GM19372 (cell line): ENCODE results near the gene TCHHL1.
"Not testable (repeated sequence)": the region's sequence is repeated elsewhere in the genome, so short reads cannot be mapped to it uniquely, and the experiment has no call there.

Experiments
- ATAC-seq: cut with Tn5 transposase; IDR thresholded peaks from one replicate; pipeline ENCODE4 v1.9.1; 2021; ENCODE audit warnings: mild to moderate bottlenecking, low read depth, moderate library complexity; ENCODE audit not compliant: unreplicated experiment

The TCHHL1 gene

GRCh38 chr1:152096931-152097330 is 8.1 kb upstream of the TCHHL1 start:
- no peak for ATAC-seq

GRCh38 chr1:152086760-152087159 is 2.1 kb downstream of the TCHHL1 start:
- no peak for ATAC-seq

DNA sequence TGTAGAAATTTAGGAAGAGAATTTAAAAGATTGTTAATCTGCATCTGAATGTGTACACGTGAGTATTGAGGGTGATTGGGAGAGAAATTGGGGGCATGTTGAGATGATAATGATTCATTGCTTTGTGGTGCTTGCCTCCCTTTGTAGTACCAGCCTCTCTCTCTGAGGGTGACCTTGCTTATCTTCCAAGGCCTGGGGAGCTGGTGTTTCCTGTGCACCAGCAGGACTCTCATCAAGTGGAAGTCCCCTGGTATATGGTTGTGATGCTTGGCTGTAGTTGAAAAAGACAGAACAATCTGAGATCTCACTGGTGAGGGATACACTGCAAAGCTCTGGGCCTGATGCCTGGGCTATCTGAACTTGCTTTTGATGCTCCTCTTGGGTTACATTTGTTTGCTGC is 4.0 kb downstream of the TCHHL1 start:
- no peak for ATAC-seq

DNA sequence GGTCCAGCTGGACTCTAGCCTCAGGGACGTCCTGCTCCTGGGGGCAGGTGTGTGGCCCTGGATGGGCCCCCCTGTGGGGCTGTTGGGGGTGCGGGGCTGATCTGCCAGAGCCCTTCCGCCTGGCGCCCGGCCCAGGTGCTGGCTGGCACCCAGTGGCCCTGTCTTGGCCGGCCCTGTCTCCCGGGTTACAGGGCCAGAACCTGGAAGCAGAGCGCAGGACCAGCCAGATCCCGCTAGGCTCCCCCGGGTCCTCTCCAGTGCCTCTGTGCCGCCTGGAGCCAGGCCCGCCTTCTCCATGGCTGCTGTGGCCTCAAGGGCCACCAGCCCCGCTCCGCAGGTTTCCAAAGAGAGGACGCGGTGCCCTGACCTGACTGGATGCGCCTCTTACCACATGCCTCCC is 7.8 kb downstream of the TCHHL1 start:
- not testable (repeated sequence) for ATAC-seq

- ATAC-seq = not testable (repeated sequence)
Observed at GRCh38 chr1:152080494-152080893, 8.4 kb downstream of the TCHHL1 start.

DNA sequence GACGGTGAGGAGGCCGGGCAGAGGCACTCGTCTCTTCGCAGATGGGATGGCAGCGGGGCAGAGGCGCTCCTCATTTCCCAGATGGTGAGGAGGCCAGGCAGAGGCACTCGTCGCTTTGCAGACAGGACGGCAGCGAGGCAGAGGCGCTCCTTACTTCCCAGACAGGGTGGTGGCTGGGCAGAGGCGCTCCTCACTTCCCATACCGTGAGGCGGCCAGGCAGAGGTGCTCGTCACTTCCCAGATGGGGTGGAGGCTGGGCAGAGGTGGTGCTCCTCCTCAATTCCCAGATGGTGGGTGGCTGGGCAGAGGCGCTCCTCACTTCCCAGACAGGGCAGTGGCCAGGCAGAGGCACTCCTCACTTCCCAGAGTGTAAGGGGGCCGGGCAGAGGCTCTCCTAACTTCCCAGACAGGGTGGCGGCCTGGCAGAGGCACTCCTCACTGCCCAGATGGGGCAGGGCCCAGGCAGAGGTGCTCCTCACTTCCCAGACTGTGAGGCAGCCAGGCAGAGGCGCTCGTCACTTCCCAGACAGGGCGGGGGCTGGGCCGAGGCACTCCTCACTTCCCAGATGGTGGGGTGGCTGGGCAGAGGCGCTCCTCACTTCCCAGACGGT is 9.9 kb downstream of the TCHHL1 start:
- no peak for ATAC-seq

GRCh38 chr1:152072311-152072710 is 16.6 kb downstream of the TCHHL1 start:
- ATAC-seq = no peak

DNA sequence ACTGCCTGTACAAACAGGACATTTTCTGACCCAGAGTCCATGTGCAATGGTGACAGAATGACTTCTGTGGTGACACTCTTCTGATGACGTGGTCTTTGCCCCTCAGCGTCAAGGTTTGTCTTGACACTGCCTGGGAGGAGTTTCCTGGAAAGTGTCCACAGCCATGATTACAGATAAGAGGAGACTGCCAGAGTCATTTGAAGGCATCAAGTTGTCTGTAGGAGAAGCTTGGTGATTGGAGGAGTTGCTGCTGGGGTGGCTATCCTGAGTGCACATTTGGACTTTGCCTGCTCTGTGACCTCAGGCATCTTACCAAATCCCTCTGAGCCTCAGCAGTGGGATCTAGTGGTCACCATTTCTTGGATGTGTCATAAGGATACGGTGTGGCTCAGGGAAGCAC is 17.7 kb downstream of the TCHHL1 start:
- no peak for ATAC-seq

DNA sequence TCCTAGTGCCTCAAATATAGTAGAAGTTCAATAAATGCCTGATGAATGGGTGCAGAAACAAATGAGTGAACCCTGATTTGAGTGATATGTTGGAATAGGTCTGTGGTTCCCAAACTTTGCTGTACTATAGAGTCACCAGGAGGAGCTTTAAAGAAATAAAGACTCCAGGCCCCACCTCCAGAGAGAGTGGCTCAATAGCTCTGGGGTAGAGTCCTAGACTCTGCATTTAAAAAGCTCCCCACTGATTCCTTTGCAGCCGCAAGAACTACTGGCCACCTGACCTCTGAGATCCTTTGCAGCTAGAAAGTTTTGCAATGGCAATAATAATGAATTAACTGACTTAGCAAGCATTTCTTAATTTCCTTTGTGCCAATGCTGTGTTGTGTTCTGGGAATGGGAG is 20.9 kb downstream of the TCHHL1 start:
- ATAC-seq = no peak

DNA sequence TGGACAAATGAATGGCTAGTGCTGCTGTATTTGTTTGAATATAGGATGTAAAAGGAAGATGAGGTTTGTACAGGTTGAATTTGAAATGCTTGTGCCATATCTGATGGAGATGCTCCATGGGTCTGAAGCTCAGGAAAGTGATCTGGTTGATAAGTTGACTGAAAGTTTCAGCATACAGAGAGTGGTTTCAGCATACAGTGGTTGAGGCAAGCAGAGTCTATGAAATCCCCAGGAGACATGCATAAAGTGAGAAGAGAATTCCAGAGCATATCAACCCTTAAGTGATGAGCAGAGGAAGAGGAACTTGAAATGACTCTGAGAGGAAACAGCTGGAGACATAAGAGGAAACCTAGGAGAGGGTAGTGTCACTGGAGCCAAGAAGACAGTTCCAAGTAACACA is 21.7 kb downstream of the TCHHL1 start:
- ATAC-seq = no peak

- ATAC-seq = no peak
Observed at GRCh38 chr1:152061952-152062351, 26.9 kb downstream of the TCHHL1 start.

- no peak for ATAC-seq
Observed at GRCh38 chr1:152053375-152053774, 35.5 kb downstream of the TCHHL1 start.

- ATAC-seq = no peak
Observed at GRCh38 chr1:152052606-152053005, 36.3 kb downstream of the TCHHL1 start.

GRCh38 chr1:152050886-152051675 is 37.8 kb downstream of the TCHHL1 start:
- ATAC-seq = no peak

DNA sequence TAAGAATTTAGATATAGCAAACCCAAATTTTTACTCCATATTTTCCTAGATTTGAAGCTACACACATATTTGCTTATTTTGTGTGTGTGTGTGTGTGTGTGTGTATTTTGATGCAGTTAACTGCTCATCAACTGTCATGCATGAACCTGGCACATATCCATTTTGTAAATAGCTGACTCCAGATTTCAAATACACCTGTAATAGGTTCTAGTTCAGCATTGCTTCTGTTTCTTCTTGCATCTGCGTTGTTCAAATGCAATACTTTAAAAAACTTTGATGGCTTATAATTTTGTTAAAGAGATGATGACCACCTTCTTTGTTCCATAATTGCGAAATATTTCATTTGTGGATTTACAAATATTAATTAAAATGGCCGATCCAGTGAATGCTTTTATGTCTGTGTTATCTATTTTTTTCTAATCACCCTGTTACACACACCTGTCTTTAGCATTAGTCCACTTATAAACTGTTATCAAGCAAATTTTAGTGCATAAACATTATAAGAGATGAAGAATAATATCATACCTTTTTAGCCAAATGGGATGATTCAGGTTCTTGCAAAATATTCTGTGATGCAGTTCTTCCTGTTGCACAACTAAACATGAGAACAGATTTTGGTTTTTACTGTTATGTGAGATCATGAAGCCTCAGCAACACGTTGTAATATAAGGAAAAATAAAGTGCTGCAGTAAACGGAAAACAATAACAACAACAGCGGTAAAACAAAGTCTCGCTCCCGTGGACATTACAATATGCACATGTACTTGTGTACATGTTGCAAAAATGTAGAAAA is 39.4 kb downstream of the TCHHL1 start:
- no peak for ATAC-seq

- ATAC-seq = no peak
Observed at GRCh38 chr1:152048416-152049009, 40.4 kb downstream of the TCHHL1 start.

DNA sequence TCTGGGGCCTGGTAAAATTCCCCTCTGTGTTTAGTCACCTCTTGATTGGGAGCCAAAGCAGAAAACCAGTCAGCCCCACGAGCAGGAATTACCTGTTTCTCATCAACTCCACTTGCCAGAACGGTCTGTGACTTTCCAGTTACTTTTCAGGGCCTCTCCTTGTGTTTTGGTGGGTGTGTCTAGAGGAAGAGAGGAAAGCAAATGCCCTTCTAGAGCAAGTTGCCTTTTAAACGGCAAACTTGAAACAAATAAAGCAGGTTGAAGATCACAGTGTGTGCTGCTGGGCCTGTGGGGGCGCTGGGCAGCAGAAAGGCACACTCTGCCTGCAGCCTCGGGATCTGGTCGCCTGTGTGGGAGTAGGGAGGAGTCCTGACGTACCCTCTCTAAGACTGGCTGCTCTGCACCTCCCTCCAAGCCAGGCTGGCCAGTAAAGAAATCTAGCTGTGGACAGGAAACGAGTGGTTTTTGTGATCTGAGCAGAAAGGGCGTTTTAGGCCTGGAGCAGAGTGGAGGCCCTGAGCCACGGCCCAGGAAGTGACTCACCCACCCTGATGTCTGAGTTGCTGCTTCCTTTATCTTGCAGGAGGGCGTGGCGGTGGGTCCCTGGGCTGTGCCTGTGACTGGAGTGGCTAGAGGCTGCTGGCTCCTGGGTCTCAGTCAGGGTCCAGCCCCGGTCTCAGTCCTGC is 41.0 kb downstream of the TCHHL1 start:
- ATAC-seq = peak; percentile 95

- no peak for ATAC-seq
Observed at GRCh38 chr1:152047413-152047729, 41.5 kb downstream of the TCHHL1 start.

DNA sequence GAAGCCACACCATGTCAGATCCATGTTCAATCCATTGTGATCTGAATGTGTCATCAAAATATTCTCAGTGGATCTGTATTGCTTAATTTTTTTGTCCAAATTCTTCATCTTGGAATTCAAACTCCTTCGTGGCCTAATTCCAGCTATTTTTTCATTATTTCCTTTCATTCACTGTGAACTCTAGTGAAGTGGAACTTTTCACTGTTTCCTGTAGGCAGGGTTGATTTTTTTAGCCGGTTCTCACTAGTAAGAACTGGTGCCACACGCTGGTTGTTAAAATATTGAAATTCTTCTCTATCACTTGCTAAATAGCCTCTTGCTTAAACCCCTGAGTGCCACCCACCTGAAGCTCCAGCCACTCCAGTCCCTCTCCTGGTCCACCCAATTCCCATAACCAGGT is 44.5 kb downstream of the TCHHL1 start:
- no peak for ATAC-seq

GRCh38 chr1:152043870-152044269 is 45.0 kb downstream of the TCHHL1 start:
- no peak for ATAC-seq

DNA sequence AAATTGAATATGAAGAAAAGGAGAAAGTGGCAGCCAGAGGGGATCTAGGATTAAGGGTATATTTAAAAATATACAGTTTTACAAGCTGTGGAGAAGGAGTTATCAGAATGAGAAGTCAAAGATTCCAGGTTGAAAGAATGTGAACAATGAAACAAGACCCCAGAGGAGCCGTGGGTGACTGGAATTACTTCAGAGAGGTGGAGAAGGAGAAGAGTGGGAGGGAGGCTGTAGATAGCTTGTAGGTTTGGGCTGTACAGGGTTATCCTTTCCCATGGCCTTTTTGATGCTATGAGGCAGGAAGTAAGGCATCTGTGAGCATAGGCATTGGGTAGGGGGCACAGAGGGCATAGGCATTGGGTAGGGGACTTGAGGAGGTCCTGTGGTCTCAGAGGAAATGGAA is 46.8 kb downstream of the TCHHL1 start:
- no peak for ATAC-seq
